ENCODE data around the gene CCND1. TPM values are rescaled to one million over a fixed set of nuclear protein-coding genes. Genes with fewer than 3 reads are reported as not detected.

CCND1 gene
- total RNA-seq, 4 donors from 2014 or later, result 108 to 259 (median 168) TPM

GRCh38 chr11:69669486-69669885 is 28.5 kb downstream of the CCND1 start:
- Histone ChIP-seq H3K9me3 (no peaks in the 10 kb centered on the region), H3K27me3 (no peaks in the 10 kb centered on the region), H3K4me3 (no peak overlapping the region), H3K27ac (no peak overlapping the region), H3K36me3 (peaks cover 0 to 79% (median 14%) of the 10 kb centered on the region in 3 donors), H3K4me1 (peaks cover 0 to 30% (median 16%) of the 10 kb centered on the region in 4 donors)
- no peak for DNase-seq (ENCODE audit: low spot score in 2 of 2)
- WGBS, 2 donors, result 93% methylated on average over 19 of the region's 19 CpGs
- TF ChIP-seq POLR2A (IDR thresholded peaks at IDR 0.05) (no peak), EP300 (IDR thresholded peaks at IDR 0.05) (no peak)
- TF ChIP-seq, protein P1, sequence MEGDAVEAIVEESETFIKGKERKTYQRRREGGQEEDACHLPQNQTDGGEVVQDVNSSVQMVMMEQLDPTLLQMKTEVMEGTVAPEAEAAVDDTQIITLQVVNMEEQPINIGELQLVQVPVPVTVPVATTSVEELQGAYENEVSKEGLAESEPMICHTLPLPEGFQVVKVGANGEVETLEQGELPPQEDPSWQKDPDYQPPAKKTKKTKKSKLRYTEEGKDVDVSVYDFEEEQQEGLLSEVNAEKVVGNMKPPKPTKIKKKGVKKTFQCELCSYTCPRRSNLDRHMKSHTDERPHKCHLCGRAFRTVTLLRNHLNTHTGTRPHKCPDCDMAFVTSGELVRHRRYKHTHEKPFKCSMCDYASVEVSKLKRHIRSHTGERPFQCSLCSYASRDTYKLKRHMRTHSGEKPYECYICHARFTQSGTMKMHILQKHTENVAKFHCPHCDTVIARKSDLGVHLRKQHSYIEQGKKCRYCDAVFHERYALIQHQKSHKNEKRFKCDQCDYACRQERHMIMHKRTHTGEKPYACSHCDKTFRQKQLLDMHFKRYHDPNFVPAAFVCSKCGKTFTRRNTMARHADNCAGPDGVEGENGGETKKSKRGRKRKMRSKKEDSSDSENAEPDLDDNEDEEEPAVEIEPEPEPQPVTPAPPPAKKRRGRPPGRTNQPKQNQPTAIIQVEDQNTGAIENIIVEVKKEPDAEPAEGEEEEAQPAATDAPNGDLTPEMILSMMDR (IDR thresholded peaks at IDR 0.05), result no peak

DNA sequence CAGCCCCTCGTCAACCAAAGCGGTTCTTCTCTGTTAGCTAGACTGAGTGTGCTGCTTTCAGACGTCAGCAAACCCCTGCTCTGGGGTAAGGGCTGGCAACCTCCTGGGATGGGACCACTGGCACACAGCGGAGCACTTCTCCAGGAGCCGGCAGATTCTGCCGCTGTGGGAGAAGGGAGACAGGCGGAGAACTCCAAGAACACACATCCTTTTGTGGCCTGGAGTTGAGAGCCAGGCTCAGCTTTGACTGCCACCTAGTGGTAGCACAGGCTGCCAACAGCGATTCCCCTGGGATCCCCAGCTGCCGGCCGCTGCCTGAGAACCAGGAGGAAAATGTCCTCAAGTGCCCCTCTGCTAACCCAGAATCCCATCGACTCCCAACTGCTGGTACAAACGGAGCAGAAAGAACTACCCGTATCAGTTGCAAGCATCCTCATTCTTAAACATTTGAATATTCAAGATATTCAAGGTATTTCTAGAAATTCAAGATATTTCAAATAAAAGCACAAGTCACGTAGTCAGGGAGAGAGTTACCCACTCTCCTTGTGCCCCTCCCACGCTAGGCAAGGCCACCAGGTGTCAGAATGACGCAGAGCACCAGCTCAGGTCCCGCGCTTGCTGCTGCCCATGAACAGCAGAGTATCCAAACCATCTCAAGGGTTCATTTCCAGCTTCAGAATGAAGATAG is 29.3 kb downstream of the CCND1 start:
- H3K4me3 ChIP-seq, result no peak overlapping the region
- H3K4me1 ChIP-seq, result peaks cover 0 to 32% (median 18%) of the 10 kb centered on the region in 4 donors
- H3K27ac ChIP-seq, result no peak overlapping the region
- no peaks in the 10 kb centered on the region for H3K9me3 ChIP-seq
- 31 to 38% methylated on average over 17 to 18 of the region's 18 CpGs for WGBS, 2 donors
- no peaks in the 10 kb centered on the region for H3K27me3 ChIP-seq
- H3K36me3 ChIP-seq, result peaks cover 0 to 71% (median 14%) of the 10 kb centered on the region in 3 donors
- peak; percentile 76 to 79 for DNase-seq (ENCODE audit: low spot score in 2 of 2)
- TF ChIP-seq, protein P1 (IDR thresholded peaks at IDR 0.05), result peak; percentile 91 to 97 (median 95)
- TF ChIP-seq EP300 (IDR thresholded peaks at IDR 0.05), result peak in 1 of 2 donors; percentile 63
- no peak for TF ChIP-seq POLR2A (IDR thresholded peaks at IDR 0.05)

DNA sequence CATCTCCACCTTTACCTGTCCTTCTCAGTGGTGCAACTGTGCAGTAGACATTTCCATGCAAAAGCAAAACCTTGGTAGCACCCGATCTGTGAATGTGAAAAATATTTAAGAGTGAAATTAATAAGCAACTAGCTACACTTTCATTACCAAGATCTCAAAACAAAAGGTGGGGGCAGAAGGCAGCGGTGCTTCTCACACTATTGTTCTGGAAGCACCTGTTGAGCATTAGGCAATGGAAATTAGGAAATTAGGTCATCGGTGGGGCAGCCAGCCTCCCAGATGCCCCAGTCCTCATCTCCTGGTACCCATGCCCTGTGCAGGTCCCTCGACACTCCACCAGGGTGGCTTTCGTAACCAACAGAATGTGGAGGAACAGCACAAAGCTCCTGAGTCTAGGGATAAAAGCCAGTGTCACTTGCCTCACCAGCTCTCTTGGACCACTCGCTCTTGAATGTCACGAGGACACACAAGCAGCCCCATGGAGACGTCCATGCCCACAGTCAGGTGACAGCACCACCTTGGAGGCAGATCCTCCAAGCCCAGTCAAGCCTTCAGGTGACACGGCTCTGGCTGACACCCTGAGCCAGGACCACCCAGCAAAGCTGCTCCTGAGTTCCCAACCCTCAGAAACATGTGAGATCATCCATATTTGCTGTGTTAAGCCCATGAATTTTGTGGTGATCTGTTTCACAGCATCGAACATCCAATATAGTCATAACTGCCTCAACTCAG is 30.9 kb downstream of the CCND1 start:
- no peak overlapping the region for H3K27ac ChIP-seq
- H3K36me3 ChIP-seq, result peaks cover 0 to 55% (median 14%) of the 10 kb centered on the region in 3 donors
- H3K9me3 ChIP-seq, result no peaks in the 10 kb centered on the region
- no peak for DNase-seq (ENCODE audit: low spot score in 2 of 2)
- H3K27me3 ChIP-seq, result no peaks in the 10 kb centered on the region
- TF ChIP-seq, protein P1 (IDR thresholded peaks at IDR 0.05), result no peak
- TF ChIP-seq POLR2A (IDR thresholded peaks at IDR 0.05), result no peak
- TF ChIP-seq EP300 (IDR thresholded peaks at IDR 0.05), result no peak
- WGBS, 2 donors, result 85 to 92% methylated on average over 10 of the region's 10 CpGs
- peaks cover 0 to 35% (median 18%) of the 10 kb centered on the region in 4 donors for H3K4me1 ChIP-seq
- H3K4me3 ChIP-seq, result no peak overlapping the region

GRCh38 chr11:69674267-69674885 is 33.4 kb downstream of the CCND1 start:
- Histone ChIP-seq H3K27ac (peak overlapping the region in 3 of 4 donors; percentile 81 to 90 (median 86)), H3K4me1 (peaks cover 0 to 35% (median 18%) of the 10 kb centered on the region in 4 donors)
- 21 to 25% methylated on average over 18 of the region's 18 CpGs for WGBS, 2 donors

More at GRCh38 chr11:69674267-69674885, 33.4 kb downstream of the CCND1 start:
- H3K36me3 ChIP-seq, result peaks cover 0 to 30% (median 14%) of the 10 kb centered on the region in 3 donors
- TF ChIP-seq POLR2A (IDR thresholded peaks at IDR 0.05), result no peak
- TF ChIP-seq, protein P1 (IDR thresholded peaks at IDR 0.05), result no peak
- TF ChIP-seq EP300 (IDR thresholded peaks at IDR 0.05), result no peak
- no peaks in the 10 kb centered on the region for H3K27me3 ChIP-seq
- no peaks in the 10 kb centered on the region for H3K9me3 ChIP-seq
- no peak for DNase-seq (ENCODE audit: low spot score in 2 of 2)
- peak overlapping the region; percentile 69 to 100 (median 86) for H3K4me3 ChIP-seq
